Coronary artery (tissue), 2 donors: ENCODE results near the gene CDHR3.
"Not testable (repeated sequence)": the region's sequence is repeated elsewhere in the genome, so short reads cannot be mapped to it uniquely, and the experiment has no call there.

Source experiments
- DNase-seq: peaks from one replicate; pipeline ENCODE4 v3.0.0-alpha.2; 2017; ENCODE audit warnings: low spot score
- H3K27ac ChIP-seq, 2 donors: fragments of 200-600 bp; sonication (generic); one replicate each; pipeline ENCODE4 v1.5.1; 2016 to 2019
- H3K4me3 ChIP-seq: fragments of 200-600 bp; sonication (generic); 2 replicates; pipeline ENCODE4 v1.5.1; 2016; ENCODE audit warnings: mild to moderate bottlenecking, moderate library complexity
- TF ChIP-seq, protein P1 (sequence below): fragments of 200-600 bp; sonication (generic); IDR thresholded peaks from one replicate; pipeline ENCODE4 v1.5.1; 2019; ENCODE audit warnings: antibody characterized with exemption

CDHR3 gene

DNA sequence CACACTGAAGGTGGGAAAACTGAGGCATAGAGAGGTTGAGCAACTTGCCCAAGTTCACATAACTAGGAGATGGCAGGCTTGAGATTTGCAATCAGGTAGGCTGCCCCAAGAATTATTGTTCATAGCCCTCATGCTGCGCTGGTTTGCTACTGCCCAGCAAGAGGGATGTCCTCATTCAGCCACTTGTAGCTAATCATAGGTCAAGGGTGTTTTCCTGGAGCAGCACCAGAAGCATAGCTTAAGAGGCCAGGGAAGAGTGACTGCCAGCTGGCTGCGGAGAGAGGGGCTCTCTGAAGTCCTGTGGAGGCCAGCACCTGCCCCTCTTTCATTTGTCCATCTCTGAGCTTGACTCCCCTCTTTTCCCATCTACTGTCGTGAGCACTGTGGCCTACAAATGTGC lies 15.0 kb downstream of the CDHR3 start:
- no peak for DNase-seq
- TF ChIP-seq, protein P1, sequence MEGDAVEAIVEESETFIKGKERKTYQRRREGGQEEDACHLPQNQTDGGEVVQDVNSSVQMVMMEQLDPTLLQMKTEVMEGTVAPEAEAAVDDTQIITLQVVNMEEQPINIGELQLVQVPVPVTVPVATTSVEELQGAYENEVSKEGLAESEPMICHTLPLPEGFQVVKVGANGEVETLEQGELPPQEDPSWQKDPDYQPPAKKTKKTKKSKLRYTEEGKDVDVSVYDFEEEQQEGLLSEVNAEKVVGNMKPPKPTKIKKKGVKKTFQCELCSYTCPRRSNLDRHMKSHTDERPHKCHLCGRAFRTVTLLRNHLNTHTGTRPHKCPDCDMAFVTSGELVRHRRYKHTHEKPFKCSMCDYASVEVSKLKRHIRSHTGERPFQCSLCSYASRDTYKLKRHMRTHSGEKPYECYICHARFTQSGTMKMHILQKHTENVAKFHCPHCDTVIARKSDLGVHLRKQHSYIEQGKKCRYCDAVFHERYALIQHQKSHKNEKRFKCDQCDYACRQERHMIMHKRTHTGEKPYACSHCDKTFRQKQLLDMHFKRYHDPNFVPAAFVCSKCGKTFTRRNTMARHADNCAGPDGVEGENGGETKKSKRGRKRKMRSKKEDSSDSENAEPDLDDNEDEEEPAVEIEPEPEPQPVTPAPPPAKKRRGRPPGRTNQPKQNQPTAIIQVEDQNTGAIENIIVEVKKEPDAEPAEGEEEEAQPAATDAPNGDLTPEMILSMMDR, result no peak
- Histone ChIP-seq H3K4me3 (no peak overlapping the region), H3K27ac (no peak overlapping the region)

DNA sequence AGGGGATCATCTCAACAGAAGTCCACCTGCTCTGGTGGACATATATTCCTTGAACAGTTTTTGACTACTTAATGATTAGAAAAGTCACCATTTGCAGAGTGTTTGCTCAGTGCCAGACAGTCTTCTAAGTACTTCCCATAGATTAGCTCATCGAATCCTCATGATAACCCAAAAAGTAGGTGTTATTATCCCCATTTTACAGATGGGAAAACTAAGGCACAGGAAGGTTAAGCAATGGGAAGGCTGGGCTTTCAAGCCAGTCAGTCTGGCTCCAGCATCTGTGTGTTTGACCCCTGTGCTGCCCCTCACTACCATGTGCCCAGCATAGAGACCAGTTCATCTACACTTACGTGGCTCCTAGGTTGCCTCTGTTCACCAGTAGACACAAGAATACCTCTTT lies 15.9 kb downstream of the CDHR3 start:
- TF ChIP-seq, protein P1, result no peak
- no peak for DNase-seq
- Histone ChIP-seq H3K27ac (no peak overlapping the region), H3K4me3 (no peak overlapping the region)

DNA sequence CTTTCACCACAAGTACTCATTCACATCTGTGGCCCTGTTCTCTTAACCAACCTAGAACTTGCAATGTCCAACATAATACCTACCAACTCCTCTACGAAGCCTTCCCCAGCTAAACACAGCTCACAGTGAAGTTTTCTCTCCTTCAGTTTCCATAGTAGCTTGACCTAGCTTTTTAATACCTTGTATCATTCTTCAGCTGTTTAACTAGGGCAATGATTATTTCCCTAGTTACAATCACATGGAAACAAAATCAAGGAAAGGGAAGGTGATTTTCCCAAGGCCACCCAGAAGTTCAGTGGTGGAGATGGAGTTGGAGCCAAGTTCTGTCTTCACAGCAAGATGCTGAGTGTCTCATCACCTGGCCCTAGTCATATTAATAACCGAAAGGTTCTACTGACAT lies 16.3 kb downstream of the CDHR3 start:
- DNase-seq, result no peak
- TF ChIP-seq, protein P1, result no peak
- H3K27ac ChIP-seq, result no peak overlapping the region
- no peak overlapping the region for H3K4me3 ChIP-seq

DNA sequence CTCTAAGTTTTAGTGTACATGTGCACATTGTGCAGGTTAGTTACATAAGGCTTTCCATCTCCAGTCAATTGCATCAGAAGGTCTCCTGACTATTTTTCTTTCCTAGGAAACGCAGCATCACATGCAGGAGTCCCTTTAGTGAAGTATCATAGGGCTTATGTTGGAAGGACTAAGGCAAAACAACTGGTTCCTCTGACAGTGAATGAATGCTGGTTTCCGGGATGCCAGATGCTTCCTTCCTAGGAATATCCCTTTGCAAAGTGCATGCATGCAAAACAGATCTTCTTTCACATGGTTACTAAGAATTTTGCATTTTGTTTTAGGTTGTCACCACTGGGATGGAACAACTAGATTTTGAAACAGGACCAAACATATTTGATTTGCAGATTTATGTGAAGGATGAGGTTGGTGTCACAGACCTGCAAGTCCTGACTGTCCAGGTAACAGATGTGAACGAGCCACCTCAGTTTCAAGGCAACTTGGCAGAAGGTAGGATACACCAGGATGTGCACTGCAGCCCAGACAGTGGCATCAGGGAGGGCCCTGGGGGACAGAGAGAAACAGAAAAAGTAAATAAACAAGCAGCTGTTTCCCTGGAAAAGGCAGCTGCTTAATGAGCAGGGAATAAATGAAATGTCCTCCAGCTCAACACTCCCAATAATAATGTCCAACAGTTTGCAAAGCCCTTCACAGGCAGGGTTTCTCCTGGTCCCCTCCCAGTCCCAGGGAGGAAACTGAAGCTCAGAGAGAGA lies 17.8 kb downstream of the CDHR3 start:
- DNase-seq, result no peak
- TF ChIP-seq, protein P1, result no peak
- no peak overlapping the region for H3K4me3 ChIP-seq
- H3K27ac ChIP-seq, result no peak overlapping the region

DNA sequence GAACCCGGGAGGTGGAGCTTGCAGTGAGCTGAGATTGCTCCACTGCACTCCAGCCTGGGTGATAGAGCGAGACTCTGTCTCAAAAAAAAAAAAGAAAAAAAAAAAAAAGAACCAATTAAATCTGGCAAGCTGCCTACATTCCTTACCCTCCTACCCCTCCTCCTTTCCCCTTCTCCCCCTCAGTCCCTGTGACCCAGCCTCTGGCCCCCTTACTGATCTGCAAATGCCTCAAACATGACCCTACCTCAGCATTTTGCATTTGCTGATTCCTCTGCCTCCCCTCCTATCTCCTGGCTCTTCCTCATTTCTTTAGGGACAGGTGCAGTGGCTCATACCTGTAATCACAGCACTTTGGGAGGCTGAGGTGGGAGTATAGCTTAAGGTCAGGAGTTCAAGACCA lies 19.3 kb downstream of the CDHR3 start:
- no peak overlapping the region for H3K27ac ChIP-seq
- H3K4me3 ChIP-seq, result no peak overlapping the region
- DNase-seq, result no peak
- TF ChIP-seq, protein P1, result no peak

DNA sequence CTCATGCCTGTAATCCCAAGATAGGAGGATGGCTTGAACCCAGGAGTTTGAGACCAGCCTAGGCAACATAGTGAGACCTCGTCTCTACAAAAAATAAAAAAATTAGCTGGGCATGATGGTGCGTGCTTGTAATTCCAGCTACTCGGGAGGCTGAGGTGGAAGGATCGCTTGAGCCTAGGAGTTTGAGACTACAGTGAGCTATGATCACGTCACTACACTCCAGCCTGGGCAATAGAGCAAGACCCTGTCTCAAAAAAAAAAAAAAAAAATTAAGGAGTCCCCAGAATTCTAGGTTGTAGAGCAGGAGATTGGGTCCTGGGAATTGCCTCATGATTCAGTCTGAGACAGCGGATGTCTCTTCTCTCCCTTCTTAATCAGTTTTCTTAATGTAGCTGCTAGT lies 21.7 kb downstream of the CDHR3 start:
- not testable (repeated sequence) for DNase-seq, H3K27ac ChIP-seq, H3K4me3 ChIP-seq

DNA sequence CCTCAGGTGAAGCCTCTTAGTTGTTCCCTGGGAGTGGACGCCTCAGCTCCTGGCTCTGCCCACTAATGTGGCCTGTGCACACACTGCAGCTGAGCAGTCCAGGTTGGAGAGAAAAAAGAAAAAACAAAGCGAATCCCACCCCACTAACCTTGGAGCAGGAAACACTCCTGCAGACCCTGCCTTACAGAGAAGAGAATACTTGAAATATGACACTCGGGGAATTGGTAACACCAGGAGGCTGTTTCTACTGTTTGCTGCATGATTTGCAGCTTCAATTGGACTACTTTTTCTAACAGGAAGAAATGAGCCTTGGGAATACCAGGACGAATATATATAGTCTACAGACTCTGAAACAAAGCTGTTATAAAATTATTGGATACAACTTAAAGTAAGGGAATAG lies 22.2 kb downstream of the CDHR3 start:
- Histone ChIP-seq H3K4me3 (no peak overlapping the region), H3K27ac (no peak overlapping the region)
- no peak for DNase-seq
- TF ChIP-seq, protein P1, result no peak
